Activated gamma-delta T cell treated with anti-CD3 and anti-CD28 coated beads, Interleukin-2, amount 50 U/mL, for 16 hours (primary cell): ENCODE results near the gene CBR3.
A peak's percentile ranks its signal among the peaks of the same experiment; 100 is the strongest.

Source experiments
- DNase-seq: peaks from one replicate; pipeline ENCODE4 v3.0.0-alpha.2; 2020; ENCODE audit warnings: low read depth

Gene CBR3

GRCh38 chr21:36156339-36156814 lies 21.5 kb downstream of the CBR3 start:
- peak; percentile 100 for DNase-seq

GRCh38 chr21:36156815-36157670 lies 22.2 kb downstream of the CBR3 start, which contains the start of gene DOP1B:
Gene DOP1B, plus strand, starts transcription at chr21:36156824. Its CDS starts 7,910 bp downstream, at chr21:36164734.
- no peak for DNase-seq

- no peak for DNase-seq
These were observed 24.6 kb downstream of the CBR3 start for GRCh38 chr21:36159356-36159921.

GRCh38 chr21:36160850-36161178 lies 25.9 kb downstream of the CBR3 start:
- no peak for DNase-seq

- no peak for DNase-seq
These were observed 27.8 kb downstream of the CBR3 start for GRCh38 chr21:36162631-36163030.

GRCh38 chr21:36163750-36164741 lies 29.2 kb downstream of the CBR3 start:
- DNase-seq: no peak

GRCh38 chr21:36165356-36165755 lies 30.5 kb downstream of the CBR3 start:
- DNase-seq: no peak

GRCh38 chr21:36166705-36167104 lies 31.8 kb downstream of the CBR3 start:
- no peak for DNase-seq

GRCh38 chr21:36167541-36167940 lies 32.7 kb downstream of the CBR3 start:
- no peak for DNase-seq

GRCh38 chr21:36169470-36170128 lies 34.7 kb downstream of the CBR3 start:
- no peak for DNase-seq

- no peak for DNase-seq
These were observed 35.9 kb downstream of the CBR3 start for GRCh38 chr21:36170823-36171222.

- DNase-seq: no peak
These were observed 36.5 kb downstream of the CBR3 start for GRCh38 chr21:36171336-36171735.

- DNase-seq: no peak
These were observed 37.0 kb downstream of the CBR3 start for GRCh38 chr21:36171741-36172331.

- no peak for DNase-seq
These were observed 39.9 kb downstream of the CBR3 start for GRCh38 chr21:36174780-36175179.

- no peak for DNase-seq
These were observed 41.1 kb downstream of the CBR3 start for GRCh38 chr21:36175771-36176565.

- no peak for DNase-seq
These were observed 43.5 kb downstream of the CBR3 start for GRCh38 chr21:36178349-36178748.

GRCh38 chr21:36179145-36179544 lies 44.3 kb downstream of the CBR3 start:
- no peak for DNase-seq

GRCh38 chr21:36180963-36181362 lies 46.1 kb downstream of the CBR3 start:
- no peak for DNase-seq

- DNase-seq: no peak
These were observed 48.4 kb downstream of the CBR3 start for GRCh38 chr21:36183144-36183795.

GRCh38 chr21:36184545-36184944 lies 49.7 kb downstream of the CBR3 start:
- DNase-seq: no peak
